NCI-H345 treated with DMSO at 0.1 percent for 48 hours (cell line): Measurements from ENCODE around the gene POLR2J.
"Not testable (repeated sequence)": the region's sequence is repeated elsewhere in the genome, so short reads cannot be mapped to it uniquely, and the experiment has no call there.

Experiments
- DNase-seq: peaks from one replicate; lab custom pipeline; 2025; ENCODE audit not compliant: unreplicated experiment; lab: John Stamatoyannopoulos, UW

The POLR2J gene

GRCh38 chr7:102478314-102479208, at the start of gene POLR2J:
TSS of gene POLR2J (minus strand) at chr7:102478922. CDS start at chr7:102478860, 62 bp downstream.
- not testable (repeated sequence) for DNase-seq

- not testable (repeated sequence) for DNase-seq
Measured at GRCh38 chr7:102527822-102528793, 49.4 kb upstream of the POLR2J start.

- DNase-seq = not testable (repeated sequence)
Measured at GRCh38 chr7:102527182-102527581, 48.5 kb upstream of the POLR2J start.

GRCh38 chr7:102524803-102525202, 46.1 kb upstream of the POLR2J start:
- not testable (repeated sequence) for DNase-seq

GRCh38 chr7:102520797-102521196, 42.1 kb upstream of the POLR2J start:
- DNase-seq = not testable (repeated sequence)

GRCh38 chr7:102517550-102518147, 38.9 kb upstream of the POLR2J start, which contains the start of gene RASA4B:
TSS of gene RASA4B (minus strand) at chr7:102517777. CDS start at chr7:102517710, 67 bp downstream.
- DNase-seq = not testable (repeated sequence)

GRCh38 chr7:102516951-102517350, 38.2 kb upstream of the POLR2J start:
- not testable (repeated sequence) for DNase-seq

GRCh38 chr7:102515889-102516288, 37.2 kb upstream of the POLR2J start:
- not testable (repeated sequence) for DNase-seq

- DNase-seq = not testable (repeated sequence)
Measured at GRCh38 chr7:102514881-102515721, 36.4 kb upstream of the POLR2J start.

GRCh38 chr7:102512642-102513221, 34.0 kb upstream of the POLR2J start:
- DNase-seq = not testable (repeated sequence)

- DNase-seq = not testable (repeated sequence)
Measured at GRCh38 chr7:102511860-102512522, 33.3 kb upstream of the POLR2J start.

- DNase-seq = not testable (repeated sequence)
Measured at GRCh38 chr7:102510575-102510974, 31.9 kb upstream of the POLR2J start.

GRCh38 chr7:102507410-102508088, 28.8 kb upstream of the POLR2J start:
- not testable (repeated sequence) for DNase-seq

- not testable (repeated sequence) for DNase-seq
Measured at GRCh38 chr7:102505298-102506185, 26.8 kb upstream of the POLR2J start.

- DNase-seq = not testable (repeated sequence)
Measured at GRCh38 chr7:102503141-102503540, 24.4 kb upstream of the POLR2J start.

GRCh38 chr7:102498321-102498720, 19.6 kb upstream of the POLR2J start:
- DNase-seq = not testable (repeated sequence)

- DNase-seq = not testable (repeated sequence)
Measured at GRCh38 chr7:102497308-102497707, 18.6 kb upstream of the POLR2J start.
